ENCODE data around the gene LGR6. TPM values are rescaled to one million over a fixed set of nuclear protein-coding genes. Genes with fewer than 3 reads are reported as not detected.
A peak's percentile ranks its signal among the peaks of the same experiment; 100 is the strongest.

Gene LGR6
- total and polyA plus RNA-seq, 2 of the 4 experiments (the other 2 are of a cell fraction), result not detected

GRCh38 chr1:202255343-202255742 lies 61.7 kb downstream of the LGR6 start:
- peaks cover 4% of the 10 kb centered on the region; the same call in 1 of the 2 replicates for H3K9me3 ChIP-seq (ENCODE audit: control insufficient read depth, insufficient read depth, low read length)
- H3K9me1 ChIP-seq (ENCODE audit: insufficient read depth, low read length), result peaks cover 11% of the 10 kb centered on the region
- peak overlapping the region; percentile 54 for H2AK5ac ChIP-seq (ENCODE audit: low read depth, low read length)
- TF ChIP-seq, protein P1, sequence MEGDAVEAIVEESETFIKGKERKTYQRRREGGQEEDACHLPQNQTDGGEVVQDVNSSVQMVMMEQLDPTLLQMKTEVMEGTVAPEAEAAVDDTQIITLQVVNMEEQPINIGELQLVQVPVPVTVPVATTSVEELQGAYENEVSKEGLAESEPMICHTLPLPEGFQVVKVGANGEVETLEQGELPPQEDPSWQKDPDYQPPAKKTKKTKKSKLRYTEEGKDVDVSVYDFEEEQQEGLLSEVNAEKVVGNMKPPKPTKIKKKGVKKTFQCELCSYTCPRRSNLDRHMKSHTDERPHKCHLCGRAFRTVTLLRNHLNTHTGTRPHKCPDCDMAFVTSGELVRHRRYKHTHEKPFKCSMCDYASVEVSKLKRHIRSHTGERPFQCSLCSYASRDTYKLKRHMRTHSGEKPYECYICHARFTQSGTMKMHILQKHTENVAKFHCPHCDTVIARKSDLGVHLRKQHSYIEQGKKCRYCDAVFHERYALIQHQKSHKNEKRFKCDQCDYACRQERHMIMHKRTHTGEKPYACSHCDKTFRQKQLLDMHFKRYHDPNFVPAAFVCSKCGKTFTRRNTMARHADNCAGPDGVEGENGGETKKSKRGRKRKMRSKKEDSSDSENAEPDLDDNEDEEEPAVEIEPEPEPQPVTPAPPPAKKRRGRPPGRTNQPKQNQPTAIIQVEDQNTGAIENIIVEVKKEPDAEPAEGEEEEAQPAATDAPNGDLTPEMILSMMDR (conservative IDR thresholded peaks at IDR 0.05; ENCODE audit: low read depth, low read length), result no peak
- TF ChIP-seq FOS (IDR thresholded peaks at IDR 0.05; ENCODE audit: low read depth, low read length), result no peak
- TF ChIP-seq, protein P2, sequence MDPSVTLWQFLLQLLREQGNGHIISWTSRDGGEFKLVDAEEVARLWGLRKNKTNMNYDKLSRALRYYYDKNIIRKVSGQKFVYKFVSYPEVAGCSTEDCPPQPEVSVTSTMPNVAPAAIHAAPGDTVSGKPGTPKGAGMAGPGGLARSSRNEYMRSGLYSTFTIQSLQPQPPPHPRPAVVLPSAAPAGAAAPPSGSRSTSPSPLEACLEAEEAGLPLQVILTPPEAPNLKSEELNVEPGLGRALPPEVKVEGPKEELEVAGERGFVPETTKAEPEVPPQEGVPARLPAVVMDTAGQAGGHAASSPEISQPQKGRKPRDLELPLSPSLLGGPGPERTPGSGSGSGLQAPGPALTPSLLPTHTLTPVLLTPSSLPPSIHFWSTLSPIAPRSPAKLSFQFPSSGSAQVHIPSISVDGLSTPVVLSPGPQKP (IDR thresholded peaks at IDR 0.05; ENCODE audit: borderline replicate concordance, low read depth, low read length), result no peak
- peaks cover 10% of the 10 kb centered on the region for H3K4me1 ChIP-seq (ENCODE audit: control insufficient read depth, insufficient read depth, low read length)
- H4K20me1 ChIP-seq (ENCODE audit: insufficient read depth, low read length), result no peaks in the 10 kb centered on the region
- dilution Hi-C loops (cut with HindIII; ENCODE audit: low sequenced_read_pairs, unreplicated experiment), result no loop called here
- no peak overlapping the region for H3K4me2 ChIP-seq (ENCODE audit: low read depth, low read length)
- H3K23ac ChIP-seq (ENCODE audit: low read depth, low read length), result peak overlapping the region; percentile 34; the same call in 1 of the 2 replicates
- H3K9ac ChIP-seq (ENCODE audit: low read depth, low read length), result no peak overlapping the region; the same call in 1 of the 2 replicates
- H3K36me3 ChIP-seq (ENCODE audit: control insufficient read depth, insufficient read depth, low read length), result no peaks in the 10 kb centered on the region
- no TSS peak for BruUV-seq (replicated peaks)
- H3K4ac ChIP-seq (ENCODE audit: low read depth, low read length), result peak overlapping the region; percentile 71
- H4K91ac ChIP-seq (ENCODE audit: insufficient read depth, low read depth, low read length), result peak overlapping the region; percentile 37; the same call in 1 of the 2 replicates
- peak overlapping the region; percentile 63 for H2AFZ ChIP-seq (replicated peaks; ENCODE audit: low read length, poor library complexity)
- CTCF ChIA-PET, result interaction anchor here (1.1 kb wide), 1 partner anchor 62 kb away, joined by 4 read pairs; no protein-coding TSS in a partner anchor
- intact Hi-C loops (cut with micrococcal nuclease), result no loop called here
- H4K5ac ChIP-seq (ENCODE audit: low read depth, low read length), result no peak overlapping the region
- H3K27ac ChIP-seq (ENCODE audit: insufficient read depth, low read length), result no peak overlapping the region
- peak overlapping the region; percentile 68; the same call in 1 of the 2 replicates for H2BK120ac ChIP-seq (ENCODE audit: low read depth, low read length)
- in situ Hi-C loops (cut with MboI; ENCODE audit: low sequenced_read_pairs), result no loop called here
- H3K18ac ChIP-seq (ENCODE audit: low read depth, low read length), result no peak overlapping the region
- no peak overlapping the region for H2AK9ac ChIP-seq (replicated peaks; ENCODE audit: low read depth, low read length, poor library complexity)
- H3K14ac ChIP-seq (replicated peaks; ENCODE audit: low read depth, low read length), result peak overlapping the region; percentile 48
- H3K27me3 ChIP-seq (ENCODE audit: control insufficient read depth, insufficient read depth, low read length), result peaks cover 36% of the 10 kb centered on the region
- peak overlapping the region; percentile 66 for H2BK20ac ChIP-seq (ENCODE audit: low read depth, low read length)
- no peak overlapping the region for H2BK15ac ChIP-seq (ENCODE audit: low read depth, low read length)
- H3K56ac ChIP-seq (ENCODE audit: extremely low read depth, insufficient read depth, low read length), result no peak overlapping the region; the same call in 1 of the 2 replicates
- no peak overlapping the region for H3K4me3 ChIP-seq (ENCODE audit: insufficient read depth, low read depth, low read length)
- WGBS, 2 experiments (ENCODE audit: extremely low coverage in 2 of 2, insufficient read length in 1 of 2), result no CpG with 5 or more reads among the region's 7 CpGs
- DNase-seq, result peak; percentile 34
- peak; percentile 90 for ATAC-seq (ENCODE audit: low read depth)
- peak overlapping the region in 1 of 2 experiments; percentile 10; a peak in 1 of 4 replicates for H4K8ac ChIP-seq (ENCODE audit: low read depth in 2 of 2, low read length in 2 of 2)
- H2BK5ac ChIP-seq (ENCODE audit: low read depth, low read length, poor library complexity, severe bottlenecking), result no peak overlapping the region
- no peaks in the 10 kb centered on the region for H3K79me1 ChIP-seq (ENCODE audit: low read depth in 1 of 2, low read length in 2 of 2)
- POLR2A ChIA-PET (ENCODE audit: unreplicated experiment), result interaction anchor here (0.7 kb wide), 1 partner anchor 79 kb away, joined by 3 read pairs; no protein-coding TSS in a partner anchor
